NCI-H2196 treated with DMSO at 0.1 percent for 48 hours (cell line): ENCODE measurements around the gene HOXA4.

Experiments used
- DNase-seq: peaks from one replicate; lab custom pipeline; 2025; ENCODE audit not compliant: unreplicated experiment; lab: John Stamatoyannopoulos, UW

The HOXA4 gene

DNA sequence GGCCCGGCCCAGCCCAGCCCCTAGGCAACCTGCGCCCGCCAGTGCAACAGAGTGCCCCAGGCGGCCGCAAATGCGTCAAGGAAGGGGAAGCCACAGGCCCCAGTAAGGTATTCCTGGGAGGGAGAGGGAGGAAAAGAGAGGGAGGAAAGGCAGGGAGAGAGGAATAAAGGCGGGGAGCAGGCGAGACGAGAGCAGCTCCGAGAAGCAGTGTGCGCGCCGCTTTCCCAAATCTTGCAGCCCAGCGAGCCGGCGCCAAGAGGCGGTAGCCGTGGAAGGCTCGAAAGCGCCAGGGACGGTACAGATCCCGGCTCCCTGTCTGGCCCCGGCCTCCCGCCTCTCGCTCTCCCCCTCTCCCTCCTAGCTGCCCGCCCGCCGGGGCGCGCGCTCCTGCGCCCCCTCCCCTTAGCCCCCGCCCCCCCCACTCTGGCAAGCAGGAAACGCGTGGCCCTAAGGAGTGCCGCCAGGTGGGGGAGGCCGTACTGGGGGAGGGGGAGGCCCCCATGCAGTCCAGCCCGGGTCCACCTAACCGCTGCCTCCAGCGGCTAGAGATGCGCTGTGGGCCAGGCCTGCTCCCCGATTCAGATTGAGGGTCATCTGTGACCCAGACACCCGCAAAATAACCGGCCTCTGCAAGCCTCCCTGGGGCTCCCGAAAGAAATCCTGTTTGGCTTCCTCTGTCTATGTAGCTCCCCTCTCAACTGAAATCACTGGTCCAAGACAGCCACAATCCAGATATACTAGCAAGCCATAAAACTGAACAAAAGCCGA is 39.3 kb upstream of the HOXA4 start:
- DNase-seq, result no peak

DNA sequence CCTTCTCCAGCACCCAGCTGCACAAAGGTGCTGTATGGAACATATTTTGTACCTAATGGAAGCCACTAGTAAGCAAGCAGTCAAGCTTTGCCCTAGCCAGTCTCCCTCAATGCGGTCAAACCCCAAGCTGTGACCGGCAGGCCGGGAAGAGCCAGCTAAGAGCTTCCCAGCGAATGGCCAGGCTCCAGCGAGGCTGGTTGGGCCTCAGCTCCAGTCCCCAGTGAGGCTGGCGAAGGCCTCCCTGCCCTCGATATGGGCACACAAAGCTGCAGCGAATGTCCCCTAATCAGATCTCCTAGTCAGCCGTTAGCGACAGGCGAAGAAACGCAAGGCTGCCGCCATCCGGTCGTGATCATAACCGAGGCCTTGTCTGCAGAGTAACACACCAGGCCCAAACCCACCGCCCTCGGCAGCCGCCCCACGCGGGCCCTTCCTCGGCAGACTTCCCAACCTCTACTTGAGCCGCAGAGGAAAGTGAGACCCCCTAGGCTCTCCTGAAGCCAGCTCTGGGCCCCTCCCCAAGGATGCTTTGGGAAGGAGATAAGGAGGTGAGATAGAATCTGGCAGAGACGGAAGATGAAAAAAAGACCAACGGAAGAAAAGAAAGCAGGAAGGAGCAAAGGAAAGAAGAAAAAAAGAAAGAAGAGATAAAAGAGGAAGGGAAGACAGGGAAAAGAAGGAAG is 37.8 kb upstream of the HOXA4 start:
- no peak for DNase-seq

DNA sequence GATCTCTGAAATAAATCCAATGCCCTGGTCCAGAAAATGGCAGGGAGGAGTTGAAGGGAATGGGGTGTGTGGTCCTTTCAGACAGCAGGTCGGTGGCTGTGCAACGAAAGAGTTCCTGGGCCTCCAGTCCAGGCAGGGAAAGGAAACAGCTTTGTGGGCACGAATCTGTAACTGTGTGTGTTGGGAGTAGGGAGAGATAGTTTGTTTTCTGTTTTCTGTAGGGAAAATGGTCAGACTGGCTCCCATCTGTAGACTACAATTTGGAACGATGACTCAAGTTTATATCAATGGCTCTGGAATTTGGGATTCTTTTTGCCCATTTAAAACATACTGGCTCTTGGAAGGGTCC is 37.3 kb upstream of the HOXA4 start:
- no peak for DNase-seq

DNA sequence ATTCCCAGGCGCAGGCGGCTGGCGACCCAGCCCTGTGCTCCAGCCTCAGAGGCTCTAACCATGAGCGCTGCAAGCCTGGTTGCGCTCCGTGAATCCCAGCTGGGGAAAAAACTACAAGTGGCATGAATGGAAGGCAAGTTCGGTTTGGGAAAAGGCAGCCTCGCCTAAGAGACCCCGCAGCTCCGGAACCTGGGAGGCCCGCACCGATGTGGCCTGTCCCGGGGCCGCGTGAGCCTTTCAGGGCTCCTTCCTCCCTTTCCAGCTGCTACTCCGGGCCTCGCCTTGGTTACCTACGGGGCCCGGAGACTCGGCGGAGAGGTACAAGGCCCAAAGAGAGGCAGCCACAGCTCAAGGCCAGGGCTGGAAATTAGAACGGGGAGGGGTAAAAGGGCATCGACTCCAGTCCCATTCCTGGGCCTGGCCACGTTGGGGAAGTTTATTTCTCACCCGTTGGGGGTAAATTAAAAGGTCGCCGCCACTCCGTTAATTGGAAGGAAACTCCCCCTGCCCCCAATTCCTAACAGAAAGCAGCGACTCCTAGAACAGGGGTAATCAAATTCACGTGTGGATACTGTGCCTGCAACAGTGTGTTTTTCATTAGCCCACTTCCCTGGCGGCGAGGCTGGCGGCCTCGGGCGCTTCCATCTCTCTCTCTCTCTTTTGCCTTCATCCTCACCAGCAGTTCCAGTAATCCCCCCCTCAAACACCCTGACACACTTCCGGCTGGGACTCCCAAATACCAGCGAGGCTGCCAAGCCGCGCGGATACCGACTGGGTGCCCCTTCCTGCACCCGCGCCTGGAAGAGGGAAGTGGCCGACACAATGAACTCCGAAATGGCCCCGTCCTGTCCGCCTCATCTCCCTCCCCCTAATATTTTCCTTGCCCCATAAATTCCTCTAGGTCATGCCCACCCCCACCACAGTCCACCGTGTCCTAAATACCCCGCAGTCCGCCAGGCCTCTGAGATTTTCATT is 36.3 kb upstream of the HOXA4 start:
- no peak for DNase-seq

DNA sequence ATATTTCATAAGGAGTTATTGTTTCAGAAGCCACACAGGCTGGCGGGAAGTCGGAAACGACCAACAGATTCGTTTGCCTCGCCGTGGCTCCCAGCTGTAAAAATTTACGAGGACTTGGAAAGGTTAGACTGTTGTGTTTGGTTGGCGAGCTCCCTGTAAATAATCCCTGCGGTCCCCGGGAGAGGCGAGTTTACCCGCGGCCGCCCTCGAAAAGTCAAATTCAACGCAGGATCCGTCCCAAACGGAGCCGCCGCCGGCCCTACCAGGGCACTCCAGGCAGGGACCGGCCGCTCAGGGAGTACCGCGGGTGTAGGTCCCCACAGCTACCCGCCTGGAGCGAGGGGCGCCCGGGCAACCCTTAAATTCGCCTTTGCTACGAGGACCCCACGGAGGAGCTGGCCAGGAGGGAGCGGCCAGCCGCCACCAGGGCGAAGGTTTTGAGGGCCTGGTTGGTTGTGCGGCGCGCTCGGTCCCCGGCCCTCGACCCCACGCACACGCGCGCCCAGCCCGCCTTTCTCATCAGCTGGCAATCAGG is 35.5 kb upstream of the HOXA4 start:
- DNase-seq, result no peak

DNA sequence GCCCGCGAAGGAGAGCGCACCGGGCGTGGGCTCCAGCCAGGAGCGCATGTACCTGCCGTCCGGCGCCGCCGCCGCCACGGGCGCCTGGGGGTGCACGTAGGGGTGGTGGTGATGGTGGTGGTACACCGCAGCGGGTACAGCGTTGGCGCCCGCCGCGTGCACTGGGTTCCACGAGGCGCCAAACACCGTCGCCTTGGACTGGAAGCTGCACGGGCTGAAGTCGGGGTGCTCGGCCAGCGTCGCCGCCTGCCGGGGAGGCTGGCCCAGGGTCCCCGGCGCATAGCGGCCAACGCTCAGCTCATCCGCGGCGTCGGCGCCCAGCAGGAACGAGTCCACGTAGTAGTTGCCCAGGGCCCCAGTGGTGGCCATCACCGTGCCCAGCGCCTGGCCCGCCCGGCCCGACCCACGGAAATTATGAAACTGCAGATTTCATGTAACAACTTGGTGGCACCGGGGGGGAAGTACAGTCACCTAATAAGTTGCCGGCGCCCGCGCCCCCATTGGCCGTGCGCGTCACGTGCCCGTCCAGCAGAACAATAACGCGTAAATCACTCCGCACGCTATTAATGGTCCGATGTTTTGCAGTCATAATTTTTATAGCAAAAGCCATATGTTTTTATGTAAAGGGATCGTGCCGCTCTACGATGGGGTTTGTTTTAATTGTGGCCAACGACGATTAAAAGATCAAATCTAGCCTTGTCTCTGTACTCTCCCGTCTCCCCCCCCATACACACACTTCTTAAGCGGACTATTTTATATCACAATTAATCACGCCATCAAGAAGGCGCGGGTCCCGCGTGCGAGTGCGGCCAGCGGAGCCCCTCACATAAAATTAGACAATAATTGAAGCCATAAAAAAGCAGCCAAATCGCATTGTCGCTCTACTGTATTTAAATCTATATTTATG is 34.8 kb upstream of the HOXA4 start, which contains the start of gene HOXA9:
TSS of gene HOXA9 (minus strand) at position 449 of the 907 bp plus-strand sequence. CDS start at position 369, 80 bp downstream.
- no peak for DNase-seq

DNA sequence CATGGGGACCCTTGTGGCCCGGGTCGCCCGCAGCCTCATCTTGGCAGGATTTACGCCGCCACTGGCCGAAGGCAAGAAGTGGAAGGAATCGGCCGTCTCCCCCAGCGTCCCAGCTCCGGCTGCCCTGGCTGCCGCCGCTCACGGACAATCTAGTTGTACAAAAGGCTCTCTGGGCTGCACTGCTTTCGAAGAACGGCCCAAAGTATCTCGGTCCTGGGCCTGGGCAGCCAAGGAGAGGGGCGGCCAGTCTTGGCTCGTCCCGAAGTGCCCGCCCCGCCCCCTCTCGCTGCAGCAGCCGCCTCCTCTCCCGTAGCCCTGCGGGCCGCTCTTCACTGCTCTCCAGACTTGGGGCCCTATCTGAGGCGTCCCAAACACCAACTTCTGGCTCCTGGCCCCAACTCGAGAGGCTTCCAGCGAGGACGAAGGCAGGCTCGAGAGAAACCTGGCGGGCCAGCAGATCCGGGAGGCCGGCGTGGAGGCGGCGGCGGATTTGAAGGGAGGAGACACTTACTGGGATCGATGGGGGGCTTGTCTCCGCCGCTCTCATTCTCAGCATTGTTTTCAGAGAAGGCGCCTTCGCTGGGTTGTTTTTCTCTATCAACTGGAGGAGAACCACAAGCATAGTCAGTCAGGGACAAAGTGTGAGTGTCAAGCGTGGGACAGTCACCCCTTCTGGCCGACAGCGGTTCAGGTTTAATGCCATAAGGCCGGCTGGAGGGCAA is 34.0 kb upstream of the HOXA4 start:
- DNase-seq, result no peak

DNA sequence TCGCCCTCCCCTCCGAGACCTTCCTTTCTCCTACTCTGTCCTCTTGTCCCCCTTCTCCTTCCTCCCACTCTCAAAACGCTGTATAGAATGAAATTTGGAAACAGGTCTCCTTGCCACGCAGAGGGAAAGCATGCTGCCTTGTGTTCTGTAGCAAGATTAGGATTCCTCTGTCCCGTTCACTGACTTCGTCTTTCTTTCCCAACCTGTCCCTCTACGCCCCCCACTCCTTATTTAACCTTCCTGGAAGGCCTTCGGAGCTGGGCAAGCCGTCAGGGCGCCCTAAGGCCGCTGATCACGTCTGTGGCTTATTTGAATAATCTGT is 33.4 kb upstream of the HOXA4 start:
- no peak for DNase-seq

DNA sequence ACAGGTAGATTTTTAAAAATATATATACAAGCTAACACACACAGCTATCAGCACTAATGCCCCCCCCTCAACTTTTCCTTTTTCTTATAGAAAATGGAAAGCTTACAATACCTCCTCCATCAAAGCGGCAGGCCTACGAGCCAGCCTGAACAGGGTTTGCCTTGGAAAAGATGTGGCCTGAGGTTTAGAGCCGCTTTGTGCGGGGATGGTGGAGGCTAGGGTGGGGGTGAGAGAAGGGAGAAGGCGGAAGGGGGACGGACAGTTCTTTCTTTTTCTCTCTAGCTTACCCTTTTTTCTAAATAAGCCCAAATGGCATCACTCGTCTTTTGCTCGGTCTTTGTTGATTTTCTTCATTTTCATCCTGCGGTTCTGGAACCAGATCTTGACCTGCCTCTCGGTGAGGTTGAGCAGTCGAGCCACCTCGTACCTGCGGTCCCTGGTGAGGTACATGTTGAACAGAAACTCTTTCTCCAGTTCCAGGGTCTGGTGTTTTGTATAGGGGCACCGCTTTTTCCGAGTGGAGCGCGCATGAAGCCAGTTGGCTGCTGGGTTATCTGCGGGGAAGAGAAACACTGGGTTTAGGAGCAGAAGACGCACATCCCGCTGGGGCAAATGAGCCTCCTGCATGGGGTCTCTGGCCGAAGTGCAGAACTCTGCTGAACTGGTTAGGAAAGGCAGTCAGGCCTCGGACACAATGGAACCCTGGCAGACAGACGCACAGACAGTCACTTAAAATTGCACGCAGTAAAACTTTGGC is 32.9 kb upstream of the HOXA4 start:
- DNase-seq, result no peak

DNA sequence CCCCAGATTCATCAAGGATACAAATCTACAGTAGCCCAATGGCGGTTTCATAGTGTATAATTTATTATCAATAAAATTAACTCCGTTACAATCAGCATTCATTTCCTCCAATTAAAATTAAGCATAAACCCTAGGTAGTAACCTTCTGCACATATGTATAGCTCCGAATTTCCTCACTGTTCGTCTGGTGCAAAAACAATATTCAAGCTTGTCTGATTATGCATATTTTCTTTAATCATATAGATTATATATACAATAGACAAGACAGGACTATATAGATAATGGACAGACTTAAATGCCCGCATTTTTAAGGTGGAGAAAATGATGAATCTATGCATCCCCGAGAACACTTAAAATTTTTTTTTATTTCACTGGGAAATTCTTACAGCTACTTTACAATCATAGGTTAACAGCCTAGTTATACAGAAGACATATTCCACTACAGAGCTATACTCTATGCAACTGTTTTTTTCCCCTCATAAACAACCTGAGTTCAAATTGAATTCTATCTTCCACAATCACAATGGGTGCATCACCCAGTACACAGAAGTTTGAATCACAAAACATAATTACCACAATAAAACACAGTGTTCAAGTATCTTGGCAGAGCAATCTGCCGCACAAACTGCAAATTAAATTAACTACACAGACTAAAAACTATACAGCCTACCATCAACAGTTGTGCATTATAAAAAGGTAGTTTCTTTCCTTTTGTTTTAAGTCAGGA is 32.2 kb upstream of the HOXA4 start:
- DNase-seq, result no peak

DNA sequence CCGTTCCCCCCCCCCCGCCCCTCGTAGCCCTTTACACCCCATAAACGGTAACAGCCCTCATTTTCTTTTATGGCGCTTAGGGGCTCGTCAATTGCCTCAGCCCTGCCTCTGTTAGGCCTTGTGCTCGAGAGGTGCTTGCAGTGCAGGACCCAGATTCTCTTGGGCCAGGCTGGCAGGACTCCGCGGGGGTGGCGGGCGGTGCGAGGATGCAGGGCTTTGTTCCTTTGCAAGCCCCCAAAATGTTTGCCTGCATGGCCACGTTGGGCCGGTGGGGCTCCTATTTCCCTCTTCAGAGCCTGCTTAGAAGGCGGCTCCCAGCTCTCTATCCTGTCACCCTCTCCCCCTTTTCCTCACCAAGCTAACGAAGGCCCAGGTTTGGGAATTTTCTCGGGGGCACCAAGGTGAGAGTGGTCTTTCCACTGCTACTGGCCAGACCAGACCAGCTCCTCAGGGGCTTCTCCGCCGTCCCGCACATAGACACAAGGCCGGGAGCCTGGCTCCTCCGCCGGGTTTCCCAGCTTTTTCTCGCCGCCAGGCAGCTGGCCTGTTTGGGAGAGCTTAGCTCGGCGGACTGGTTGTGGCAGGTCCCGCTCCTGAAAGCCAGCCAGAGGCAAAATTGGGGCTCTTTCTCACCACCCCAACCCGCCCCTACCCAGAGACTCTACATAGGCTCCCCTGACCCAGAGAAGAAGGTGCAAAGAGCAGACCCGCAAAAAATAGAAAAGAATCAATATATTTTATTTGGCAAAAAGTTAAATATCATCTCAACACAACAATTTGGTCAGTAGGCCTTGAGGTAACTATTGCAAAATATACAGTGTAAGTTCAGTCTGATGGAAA is 31.4 kb upstream of the HOXA4 start:
- no peak for DNase-seq

DNA sequence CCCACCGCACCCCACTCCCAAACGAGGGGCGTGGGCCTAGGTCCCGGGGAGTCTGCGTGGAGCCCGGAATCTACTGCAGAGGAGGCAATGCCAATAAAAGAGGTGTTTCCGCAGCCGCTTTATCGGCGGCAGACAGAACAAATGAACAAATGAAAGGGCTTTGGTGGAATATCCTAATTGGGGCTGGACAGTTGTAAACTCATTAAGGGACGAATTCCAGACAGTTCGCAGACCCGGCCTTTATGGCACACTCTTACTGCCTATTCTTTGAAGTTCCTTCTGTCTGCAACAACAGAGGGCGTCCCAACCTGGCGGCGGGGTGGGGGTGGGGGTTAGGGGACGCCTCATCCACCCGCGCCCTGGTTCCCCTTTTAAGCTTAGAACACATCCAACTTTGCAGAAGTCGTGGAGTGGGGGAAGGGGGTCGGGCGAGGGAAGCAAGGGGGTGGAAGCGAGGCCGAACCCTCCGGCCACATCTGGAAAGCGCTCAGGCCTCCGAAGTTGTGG is 30.7 kb upstream of the HOXA4 start:
- DNase-seq, result no peak

DNA sequence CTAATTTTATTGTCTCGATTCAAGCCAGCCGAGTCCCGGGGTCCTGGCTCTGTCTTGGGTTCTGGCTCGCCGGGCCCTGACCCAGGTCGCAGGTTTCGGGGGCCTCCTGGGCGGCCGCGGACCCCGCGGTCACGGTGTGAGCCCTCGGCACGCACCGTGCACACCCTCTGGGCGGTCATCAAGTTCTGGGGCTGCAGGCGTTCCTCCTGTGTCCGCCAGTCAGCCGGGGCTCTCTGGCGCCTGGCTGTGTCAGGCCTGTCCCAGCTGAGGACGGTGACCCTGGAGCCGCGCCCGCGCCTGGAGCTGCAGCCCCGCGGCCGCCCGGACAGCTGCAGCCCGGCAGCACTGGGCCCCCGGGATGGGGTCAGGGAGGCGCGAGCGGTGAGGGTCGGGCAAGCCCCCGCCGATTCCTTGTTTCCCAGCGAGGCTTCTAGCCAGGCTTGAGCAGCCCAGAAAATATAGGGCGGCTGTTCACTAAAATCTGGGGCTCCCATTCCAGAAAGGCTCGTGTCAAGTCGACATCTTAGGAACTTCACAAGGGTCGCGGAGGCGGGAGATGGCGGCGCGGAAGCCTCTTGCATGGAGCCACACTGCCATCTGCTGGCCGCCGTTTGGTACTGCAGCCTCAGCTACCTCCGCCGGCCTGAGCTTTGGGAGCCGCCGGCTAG is 30.1 kb upstream of the HOXA4 start:
- peak; percentile 51 for DNase-seq

DNA sequence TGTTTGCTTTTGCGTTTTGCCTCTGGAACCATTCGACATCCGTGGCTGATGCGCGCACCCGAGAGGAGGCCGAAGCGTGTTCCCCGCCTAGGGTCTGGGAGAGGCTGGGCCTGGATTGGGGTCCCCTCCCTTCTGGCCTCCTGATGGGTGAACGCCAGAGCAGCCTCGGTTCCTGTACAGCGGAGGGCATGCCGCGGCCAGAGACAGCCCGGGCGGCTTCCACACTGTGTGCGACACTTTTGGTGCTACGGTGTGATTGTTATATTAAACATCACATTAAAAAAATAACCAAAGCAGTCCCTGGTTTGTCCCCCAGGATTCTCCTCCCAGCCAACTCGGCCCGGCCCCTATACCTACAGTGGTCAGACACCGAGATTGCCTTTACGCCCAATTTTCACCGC is 29.6 kb upstream of the HOXA4 start:
- no peak for DNase-seq

DNA sequence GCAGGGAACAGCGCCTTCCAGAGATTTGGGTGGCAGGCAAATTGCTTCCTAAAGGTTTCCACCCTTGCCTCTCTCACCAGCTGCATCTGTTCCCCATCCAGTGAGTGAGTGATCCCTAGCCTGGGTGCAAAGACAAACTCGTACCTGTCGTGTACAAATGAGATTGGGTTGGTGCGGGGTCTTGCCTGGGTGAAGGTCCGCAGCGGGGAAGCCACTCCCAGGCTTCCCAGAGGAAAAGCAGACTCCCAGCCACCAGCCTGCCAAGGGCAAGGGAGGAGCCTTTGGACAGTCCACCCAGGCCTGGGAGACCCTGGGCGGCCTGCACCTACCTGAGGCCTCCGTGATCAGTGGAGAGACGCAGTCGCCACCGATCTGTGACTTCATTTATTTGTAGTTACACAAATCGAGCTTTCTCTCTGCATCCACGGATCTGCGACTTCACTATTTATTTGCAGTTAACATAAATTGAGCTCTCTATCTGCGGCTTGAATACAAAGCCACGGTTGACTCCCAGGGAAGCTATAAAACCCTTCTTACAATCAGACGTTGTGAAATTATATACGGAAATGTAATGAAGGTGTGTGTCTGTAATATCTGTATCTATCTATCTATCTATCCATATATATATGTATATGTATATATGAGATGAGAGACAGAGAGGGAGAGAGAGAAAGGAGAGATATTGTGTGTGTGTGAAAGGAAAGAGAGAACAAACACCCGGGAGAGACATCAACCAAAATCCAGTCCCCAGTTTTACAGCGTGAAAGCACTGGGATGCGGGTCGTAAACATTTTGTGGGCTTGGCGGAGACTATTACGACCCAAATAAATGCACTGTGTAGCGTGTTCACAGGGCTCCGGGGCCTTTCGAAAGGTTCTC is 28.9 kb upstream of the HOXA4 start:
- DNase-seq, result no peak
